GM12873 (cell line): ENCODE measurements around the gene RBMS1.

Experiments used
- TF ChIP-seq, protein P1 (sequence below): IDR thresholded peaks from 2 replicates; pipeline ENCODE4 v1.5.1; 2012; ENCODE audit warnings: low read depth, mild to moderate bottlenecking, moderate library complexity, low read length, control low read depth; ENCODE audit not compliant: insufficient read depth; ENCODE audit errors: missing control alignments

Gene RBMS1

DNA sequence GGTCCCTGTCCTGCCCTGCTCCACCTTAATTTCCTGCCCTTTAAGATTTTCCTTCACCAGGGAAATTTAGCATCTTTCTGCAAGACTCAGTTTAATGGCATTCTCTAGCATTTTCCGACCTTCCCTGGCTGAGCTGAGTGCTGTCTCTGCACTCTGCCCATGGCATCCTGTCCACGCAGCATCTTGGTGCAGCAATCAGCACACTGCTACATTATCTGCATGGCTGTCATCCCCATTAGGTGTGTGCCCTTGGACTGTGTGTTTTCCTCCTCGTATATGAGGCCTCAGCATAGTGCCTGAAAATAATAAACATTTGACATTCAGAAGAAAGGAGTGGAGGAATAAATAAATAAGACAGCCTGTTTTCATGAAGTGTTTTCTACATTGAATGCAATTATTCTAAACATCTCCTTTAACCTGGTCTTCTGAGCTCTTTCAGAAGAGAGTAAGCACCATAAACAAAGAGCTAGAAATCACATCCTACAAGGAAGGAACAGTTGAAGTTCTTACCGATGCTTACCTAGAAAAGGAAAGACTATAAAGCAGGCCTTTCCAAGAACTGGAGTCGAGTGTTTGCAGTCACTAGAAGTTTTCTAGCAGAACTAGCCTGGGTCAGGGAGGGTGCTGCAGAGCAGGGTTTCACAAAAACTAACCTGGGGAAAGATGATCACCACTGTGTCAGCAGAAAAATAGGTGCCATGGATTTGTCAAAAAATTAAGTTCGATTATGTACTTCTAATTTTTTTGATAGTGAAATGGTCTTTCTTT is 162.2 kb downstream of the RBMS1 start:
- TF ChIP-seq, protein P1, sequence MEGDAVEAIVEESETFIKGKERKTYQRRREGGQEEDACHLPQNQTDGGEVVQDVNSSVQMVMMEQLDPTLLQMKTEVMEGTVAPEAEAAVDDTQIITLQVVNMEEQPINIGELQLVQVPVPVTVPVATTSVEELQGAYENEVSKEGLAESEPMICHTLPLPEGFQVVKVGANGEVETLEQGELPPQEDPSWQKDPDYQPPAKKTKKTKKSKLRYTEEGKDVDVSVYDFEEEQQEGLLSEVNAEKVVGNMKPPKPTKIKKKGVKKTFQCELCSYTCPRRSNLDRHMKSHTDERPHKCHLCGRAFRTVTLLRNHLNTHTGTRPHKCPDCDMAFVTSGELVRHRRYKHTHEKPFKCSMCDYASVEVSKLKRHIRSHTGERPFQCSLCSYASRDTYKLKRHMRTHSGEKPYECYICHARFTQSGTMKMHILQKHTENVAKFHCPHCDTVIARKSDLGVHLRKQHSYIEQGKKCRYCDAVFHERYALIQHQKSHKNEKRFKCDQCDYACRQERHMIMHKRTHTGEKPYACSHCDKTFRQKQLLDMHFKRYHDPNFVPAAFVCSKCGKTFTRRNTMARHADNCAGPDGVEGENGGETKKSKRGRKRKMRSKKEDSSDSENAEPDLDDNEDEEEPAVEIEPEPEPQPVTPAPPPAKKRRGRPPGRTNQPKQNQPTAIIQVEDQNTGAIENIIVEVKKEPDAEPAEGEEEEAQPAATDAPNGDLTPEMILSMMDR = no peak

DNA sequence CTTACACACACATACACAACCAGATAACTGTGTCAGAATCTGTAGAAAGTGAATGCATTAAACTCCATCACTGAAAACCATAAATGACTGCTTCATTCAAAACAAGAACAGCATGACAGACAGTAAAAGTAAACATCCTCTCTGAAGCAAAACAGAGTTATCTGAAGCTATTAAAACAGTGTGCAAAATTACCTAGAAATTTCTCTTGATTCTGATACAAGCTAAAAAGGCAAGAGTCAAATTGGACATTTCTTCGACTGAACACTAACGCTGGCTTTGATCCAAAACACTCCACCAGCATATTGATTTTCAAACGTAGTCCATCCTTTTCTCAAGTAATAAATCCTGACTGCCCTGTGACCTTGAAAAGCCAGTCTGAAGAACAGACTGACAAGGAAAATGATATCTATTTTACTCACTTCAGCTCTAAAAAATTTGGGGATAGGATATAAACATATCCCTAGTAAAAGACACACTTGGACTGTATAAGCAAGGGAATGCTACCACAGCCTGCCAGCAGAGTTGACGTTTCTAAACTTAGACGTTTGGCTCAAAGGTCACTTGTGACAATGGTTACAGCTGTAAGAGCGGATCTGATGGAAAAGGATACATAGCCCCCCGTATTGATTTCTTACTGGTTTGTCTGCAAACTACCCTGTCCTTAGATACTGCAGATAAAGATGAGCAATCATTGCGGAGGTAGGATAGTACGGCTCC is 164.6 kb downstream of the RBMS1 start:
- TF ChIP-seq, protein P1 = no peak

DNA sequence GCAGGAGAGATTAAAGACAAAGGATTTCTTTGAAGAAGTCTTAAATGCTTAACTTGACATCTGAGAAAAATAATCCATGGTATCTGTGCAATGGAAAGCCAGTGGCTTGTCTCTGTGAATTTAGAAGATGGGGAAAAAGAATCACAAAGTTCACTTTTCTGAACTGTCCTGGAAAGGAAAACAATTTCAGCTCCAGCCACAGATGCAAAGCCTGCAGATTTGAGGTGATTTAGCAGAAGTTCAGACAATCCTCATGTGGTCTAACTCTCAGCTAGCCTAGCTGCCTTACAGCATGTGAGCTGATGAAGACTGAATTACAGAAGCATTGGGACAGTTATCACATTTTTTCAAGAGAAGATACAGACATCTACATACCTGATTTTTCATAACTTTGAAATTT is 166.8 kb downstream of the RBMS1 start:
- TF ChIP-seq, protein P1 = no peak

DNA sequence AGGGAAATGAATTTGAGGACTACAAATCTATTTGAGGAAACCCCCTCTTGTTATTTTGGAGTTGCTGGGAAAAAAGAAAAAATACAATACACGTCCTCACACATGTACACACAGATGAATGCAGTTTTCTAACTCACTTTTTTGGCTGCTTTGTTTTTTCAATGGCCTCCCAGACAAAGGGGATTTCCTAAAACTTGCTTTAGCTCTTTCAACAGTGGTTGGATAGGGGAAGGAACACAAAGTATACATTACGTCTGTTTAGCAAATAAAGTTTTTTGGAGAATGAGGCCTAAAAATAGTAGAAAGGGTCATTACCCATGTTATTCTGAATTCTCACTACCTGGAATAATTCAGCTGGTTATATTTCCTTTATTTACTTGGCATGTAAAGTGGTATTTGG is 168.2 kb downstream of the RBMS1 start:
- TF ChIP-seq, protein P1 = no peak

DNA sequence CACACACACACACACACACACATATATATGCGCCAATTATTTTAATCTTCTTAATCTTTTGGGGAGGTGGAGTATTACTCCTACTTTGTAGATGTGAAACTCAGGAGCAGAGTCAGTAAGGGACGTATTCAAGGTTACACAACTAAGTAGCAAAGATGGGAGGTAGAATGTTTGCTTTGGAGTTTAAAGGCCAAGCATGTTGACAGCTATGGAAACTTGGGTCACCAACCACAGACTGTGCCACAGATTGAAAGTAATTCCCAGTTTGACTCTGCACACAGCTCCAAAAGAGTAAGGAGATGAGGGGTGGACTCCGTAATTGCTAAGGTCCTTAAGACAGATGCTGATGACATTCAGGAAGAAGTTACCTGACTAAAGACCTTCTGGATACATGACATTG is 168.7 kb downstream of the RBMS1 start:
- TF ChIP-seq, protein P1 = no peak

DNA sequence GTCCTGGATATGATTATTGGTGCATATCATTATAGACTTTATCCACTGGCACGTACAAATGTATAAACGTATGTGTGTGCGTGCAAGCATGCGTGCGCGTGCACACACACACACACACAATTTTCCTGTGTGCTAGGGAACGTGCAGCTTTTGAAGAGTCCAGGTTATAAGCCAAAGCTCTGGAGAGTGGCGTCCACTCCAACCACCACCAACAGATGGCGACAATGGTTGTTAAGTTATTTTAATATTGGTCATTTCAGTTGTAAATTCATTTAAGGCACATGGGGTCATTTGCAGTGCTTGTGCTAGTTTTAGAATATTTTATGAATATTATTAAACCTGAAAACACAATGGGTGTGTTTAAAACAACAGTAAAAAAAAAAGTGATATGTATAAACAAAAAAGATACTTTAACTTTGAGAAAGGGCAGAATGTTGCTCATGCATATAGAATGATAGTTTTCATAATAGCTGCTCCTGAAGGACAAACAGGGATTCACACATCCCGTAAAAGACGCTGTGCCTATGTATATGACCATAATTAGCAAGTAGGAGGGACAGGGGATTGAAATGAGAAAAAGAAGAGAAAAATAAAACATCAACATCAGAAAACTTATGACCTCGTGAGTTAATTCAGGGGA is 169.3 kb downstream of the RBMS1 start:
- TF ChIP-seq, protein P1 = peak; percentile 62

DNA sequence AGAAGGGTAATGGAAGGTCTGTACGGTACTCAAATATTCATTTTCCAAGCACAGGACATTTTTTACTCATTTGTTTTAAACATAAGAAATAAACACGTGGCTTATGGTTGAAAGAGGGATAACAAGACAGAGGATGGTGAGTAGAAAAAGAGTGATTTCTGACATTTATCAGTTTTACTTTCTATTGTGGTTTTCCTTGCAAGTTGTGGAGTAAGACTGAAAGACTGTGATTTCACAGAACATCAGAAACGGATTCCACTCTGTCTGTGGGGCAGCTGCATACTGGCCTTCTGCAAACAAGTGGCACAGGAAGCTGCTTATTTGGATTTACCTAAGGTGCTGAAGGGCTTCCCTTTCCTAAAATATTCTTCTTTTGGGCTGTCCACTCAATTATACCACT is 171.3 kb downstream of the RBMS1 start:
- TF ChIP-seq, protein P1 = no peak
